Measurements from ENCODE around the gene GALT. TPM values are rescaled to one million over a fixed set of nuclear protein-coding genes. Genes with fewer than 3 reads are reported as not detected.

GALT gene
- total RNA-seq, 2 donors from 2014 or later: 30.9 to 35.0 TPM

GRCh38 chr9:34623374-34624235 is 22.9 kb upstream of the GALT start:
- Histone ChIP-seq H3K27ac (no peak overlapping the region), H3K27me3 (peaks cover 17 to 46% of the 10 kb centered on the region in 2 donors), H3K36me3 (no peaks in the 10 kb centered on the region), H3K4me3 (no peak overlapping the region), H3K9me3 (no peaks in the 10 kb centered on the region), H3K4me1 (peaks cover 0 to 30% of the 10 kb centered on the region in 2 donors)
- TF ChIP-seq CTCF (IDR thresholded peaks at IDR 0.05): no peak
- no peak for DNase-seq (ENCODE audit: low spot score)

GRCh38 chr9:34624475-34625185 is 21.8 kb upstream of the GALT start:
- Histone ChIP-seq H3K9me3 (no peaks in the 10 kb centered on the region), H3K4me1 (peaks cover 0 to 31% of the 10 kb centered on the region in 2 donors), H3K36me3 (no peaks in the 10 kb centered on the region), H3K27me3 (peaks cover 17 to 46% of the 10 kb centered on the region in 2 donors), H3K27ac (no peak overlapping the region), H3K4me3 (no peak overlapping the region)
- DNase-seq (ENCODE audit: low spot score): no peak
- no peak for TF ChIP-seq CTCF (IDR thresholded peaks at IDR 0.05)

GRCh38 chr9:34625186-34625486 is 21.3 kb upstream of the GALT start:
- Histone ChIP-seq H3K4me1 (peaks cover 0 to 26% of the 10 kb centered on the region in 2 donors), H3K36me3 (no peaks in the 10 kb centered on the region), H3K4me3 (no peak overlapping the region), H3K27ac (no peak overlapping the region), H3K9me3 (no peaks in the 10 kb centered on the region), H3K27me3 (peaks cover 17 to 46% of the 10 kb centered on the region in 2 donors)
- no peak for DNase-seq (ENCODE audit: low spot score)
- no peak for TF ChIP-seq CTCF (IDR thresholded peaks at IDR 0.05)

- no peak overlapping the region for H3K27ac ChIP-seq
- H3K36me3 ChIP-seq: no peaks in the 10 kb centered on the region
- no peak for TF ChIP-seq CTCF (IDR thresholded peaks at IDR 0.05)
- peak overlapping the region; percentile 31 to 49 for H3K4me3 ChIP-seq
- H3K4me1 ChIP-seq: peaks cover 0 to 26% of the 10 kb centered on the region in 2 donors
- H3K9me3 ChIP-seq: no peaks in the 10 kb centered on the region
- DNase-seq (ENCODE audit: low spot score): no peak
- peaks cover 17 to 41% of the 10 kb centered on the region in 2 donors for H3K27me3 ChIP-seq
These were observed 18.5 kb upstream of the GALT start for GRCh38 chr9:34627716-34628655.

GRCh38 chr9:34628656-34629490 is 17.6 kb upstream of the GALT start, which contains the start of gene ARID3C:
Gene ARID3C (minus strand): TSS chr9:34629066. CDS start chr9:34628014, 1,052 bp downstream.
- H3K27me3 ChIP-seq: peaks cover 10 to 32% of the 10 kb centered on the region in 2 donors
- H3K4me3 ChIP-seq: peak within 1 kb of the TSS; percentile 31 to 49
- H3K4me1 ChIP-seq: peaks cover 0 to 19% of the 10 kb centered on the region in 2 donors
- DNase-seq (ENCODE audit: low spot score): no peak
- no peaks in the 10 kb centered on the region for H3K9me3 ChIP-seq
- TF ChIP-seq CTCF (IDR thresholded peaks at IDR 0.05): no peak
- H3K36me3 ChIP-seq: no peaks in the 10 kb centered on the region
- H3K27ac ChIP-seq: no peak within 1 kb of the TSS

All from right atrium auricular region (tissue), 2 donors.